Skin epidermis (tissue), 12 donors: ENCODE data around the gene ADAM8.

Experiments used
- H3K27ac ChIP-seq, 21 experiments: fragments of 200-600 bp; sonication (generic) in 11 of 21; one replicate each; pipeline ENCODE4 v1.5.0; 2020; ENCODE audit warnings: mild to moderate bottlenecking in 3 of 21, inconsistent platforms in 2 of 21, moderate library complexity in 2 of 21
- H3K4me3 ChIP-seq, 7 experiments: fragments of 200-600 bp; sonication (generic) in 2 of 7; one replicate each; pipeline ENCODE4 v1.5.0; 2020; ENCODE audit warnings: inconsistent platforms in 2 of 7, mild to moderate bottlenecking in 2 of 7, moderate library complexity in 1 of 7

Gene ADAM8

DNA sequence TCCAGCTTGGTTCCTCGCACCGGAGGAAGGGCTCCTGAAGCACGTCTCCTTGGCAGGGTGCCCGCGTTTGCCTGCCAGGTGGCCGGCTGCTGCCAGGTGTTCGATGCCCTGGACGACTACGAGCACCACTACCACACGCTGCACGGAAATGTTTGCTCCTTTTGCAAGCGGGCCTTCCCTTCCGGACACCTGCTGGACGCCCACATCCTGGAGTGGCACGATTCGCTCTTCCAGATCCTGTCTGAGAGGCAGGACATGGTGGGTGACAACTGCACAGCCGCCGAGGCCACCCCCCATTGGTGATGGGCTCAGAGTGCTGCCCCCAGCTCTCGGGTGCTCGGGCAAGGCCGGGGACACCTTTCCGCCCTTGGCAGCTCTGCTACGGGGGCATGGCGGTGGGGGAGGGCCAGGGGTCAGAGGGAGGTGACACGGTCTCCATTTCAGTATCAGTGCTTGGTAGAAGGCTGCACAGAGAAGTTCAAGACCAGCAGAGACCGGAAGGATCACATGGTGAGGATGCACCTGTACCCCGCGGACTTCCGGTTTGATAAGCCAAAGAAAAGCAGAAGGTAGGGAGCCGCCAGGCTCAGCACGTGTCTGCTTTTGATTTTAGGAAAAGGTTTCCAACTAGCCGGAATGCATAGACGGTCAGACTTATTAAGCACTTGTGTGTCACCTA lies 33.2 kb upstream of the ADAM8 start:
- no peak overlapping the region for H3K27ac ChIP-seq
- H3K4me3 ChIP-seq: peak overlapping the region in 4 of 7 experiments; percentile 84 to 100 (median 92)

DNA sequence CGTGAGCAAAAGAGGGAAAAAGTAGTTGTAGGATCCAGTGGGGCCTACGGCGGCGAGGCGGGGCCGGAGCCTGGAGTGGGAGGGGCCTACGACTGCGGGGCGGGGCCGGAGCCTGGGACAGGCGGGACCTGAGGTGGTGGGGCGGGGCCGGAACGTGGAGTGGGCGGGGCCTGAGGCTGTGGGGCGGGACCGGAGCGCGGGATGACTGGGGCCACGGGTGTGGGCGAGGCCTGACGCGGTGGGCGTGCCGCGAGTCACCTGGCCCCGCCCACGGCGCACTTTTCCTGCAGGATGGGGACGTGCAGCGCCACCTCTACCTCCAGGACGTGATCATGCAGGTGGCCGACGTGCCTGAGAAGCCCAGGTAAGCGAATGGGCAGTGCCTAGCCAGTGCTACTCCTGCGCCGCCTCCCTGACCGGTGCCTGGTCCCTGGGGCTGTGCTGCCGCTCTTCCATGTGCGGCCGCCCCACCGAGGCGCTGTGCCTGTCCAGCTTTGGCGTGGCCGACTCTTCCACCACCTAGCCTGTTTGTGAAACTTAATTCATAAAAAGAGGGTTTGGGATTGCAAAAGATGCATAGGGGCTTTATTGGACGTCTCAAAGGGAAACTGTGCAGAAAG lies 32.5 kb upstream of the ADAM8 start:
- Histone ChIP-seq H3K4me3 (peak overlapping the region; percentile 69 to 100 (median 95)), H3K27ac (peak overlapping the region; percentile 88 to 100 (median 98))

DNA sequence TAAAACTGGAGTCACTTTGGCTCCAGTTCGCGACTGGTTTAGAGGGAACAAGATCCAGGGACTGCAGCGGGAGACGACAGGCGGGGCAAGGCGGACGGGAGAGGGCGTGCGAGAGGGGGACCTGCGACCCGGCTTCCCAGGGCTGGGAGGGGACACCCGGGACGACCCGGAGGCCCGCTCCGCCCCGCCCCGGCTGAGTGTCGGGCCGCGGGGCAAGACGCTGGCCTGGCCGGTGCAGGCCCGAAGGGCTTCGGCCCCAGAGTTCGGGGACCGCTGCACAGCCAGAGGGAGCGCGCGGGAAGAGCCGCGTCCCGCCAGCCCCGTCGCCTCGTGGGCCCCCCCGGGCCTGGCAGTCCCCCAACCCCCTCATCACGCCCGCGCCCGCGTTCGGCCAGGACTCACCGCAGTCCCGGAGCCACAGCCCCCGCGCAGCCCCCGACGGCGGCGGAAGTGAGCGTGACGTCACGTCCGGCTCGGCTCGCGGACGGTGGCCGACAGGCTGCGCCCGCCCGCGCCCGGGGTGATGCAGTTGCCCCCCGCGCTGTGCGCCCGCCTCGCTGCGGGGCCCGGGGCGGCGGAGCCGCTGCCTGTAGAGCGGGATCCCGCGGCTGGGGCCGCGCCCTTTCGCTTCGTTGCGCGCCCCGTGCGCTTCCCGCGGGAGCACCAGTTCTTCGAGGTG lies 31.9 kb upstream of the ADAM8 start, which contains the start of the genes TUBGCP2 and ZNF511:
TUBGCP2 (minus strand) TSS at position 452 of the 679 bp plus-strand sequence. CDS start 5,931 bp downstream, outside the sequence.
ZNF511 (plus strand) TSS at position 494 of the 679 bp plus-strand sequence; CDS start at position 524, 30 bp downstream.
- Histone ChIP-seq H3K4me3 (peak within 1 kb of the TSS; percentile 69 to 100 (median 95)), H3K27ac (peak within 1 kb of the TSS; percentile 88 to 100 (median 98))

DNA sequence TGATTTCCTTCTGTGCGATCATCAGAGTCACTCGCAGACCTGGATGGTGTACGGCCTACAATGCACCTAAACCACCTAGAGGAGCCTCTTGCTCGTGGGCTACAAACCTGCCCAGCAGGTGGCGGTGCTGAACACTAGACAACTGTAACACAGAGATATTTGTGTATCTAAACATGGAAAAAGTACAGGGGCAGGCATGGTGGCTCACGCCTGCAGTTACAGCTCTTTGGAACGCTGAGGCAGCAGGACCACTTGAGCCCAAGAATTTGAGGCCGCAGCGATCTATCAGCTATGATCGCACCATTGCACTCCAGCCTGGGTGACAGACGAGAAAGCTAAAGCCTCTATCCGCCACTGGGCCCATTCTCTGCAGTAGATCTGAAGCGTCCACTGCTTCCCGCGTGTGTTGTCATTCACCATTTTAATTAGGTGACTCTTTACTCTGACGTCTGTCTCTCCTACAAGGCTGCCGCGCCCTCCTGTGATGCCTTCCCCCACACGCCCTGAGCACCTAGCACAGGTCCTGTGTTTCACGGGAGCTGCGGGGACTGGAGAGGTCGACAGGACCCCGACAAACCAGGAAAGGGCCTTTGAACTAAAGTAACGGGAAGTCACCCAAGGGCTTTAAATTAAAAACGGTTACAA lies 31.2 kb upstream of the ADAM8 start:
- H3K27ac ChIP-seq: peak overlapping the region; percentile 88 to 100 (median 98)

DNA sequence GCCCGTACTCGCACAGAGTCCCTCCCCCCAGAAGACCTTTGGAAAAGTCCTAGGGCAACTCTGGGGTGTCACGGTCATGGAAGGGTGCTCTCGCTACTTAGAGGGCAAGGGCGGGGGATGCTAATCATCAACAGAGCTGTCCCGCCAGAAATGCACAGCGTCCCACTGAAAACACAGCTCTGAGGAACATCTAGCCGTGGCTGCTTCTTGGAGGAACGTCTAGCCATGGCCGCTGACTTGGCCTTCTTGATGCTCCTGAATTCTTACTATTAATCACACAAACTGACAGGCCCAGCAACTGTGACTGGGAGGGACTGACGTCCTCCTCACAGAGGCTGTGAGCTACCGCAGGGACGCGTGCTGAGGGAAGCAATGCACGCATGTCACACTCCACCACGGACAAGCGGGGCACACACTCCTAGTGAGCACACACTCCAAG lies 30.3 kb upstream of the ADAM8 start:
- peak overlapping the region in 12 of 21 experiments; percentile 39 to 100 (median 98) for H3K27ac ChIP-seq
- peak overlapping the region in 2 of 7 experiments; percentile 69 to 90 for H3K4me3 ChIP-seq

More for the DNA sequence above, 31.2 kb upstream of the ADAM8 start:
- peak overlapping the region; percentile 69 to 100 (median 95) for H3K4me3 ChIP-seq

DNA sequence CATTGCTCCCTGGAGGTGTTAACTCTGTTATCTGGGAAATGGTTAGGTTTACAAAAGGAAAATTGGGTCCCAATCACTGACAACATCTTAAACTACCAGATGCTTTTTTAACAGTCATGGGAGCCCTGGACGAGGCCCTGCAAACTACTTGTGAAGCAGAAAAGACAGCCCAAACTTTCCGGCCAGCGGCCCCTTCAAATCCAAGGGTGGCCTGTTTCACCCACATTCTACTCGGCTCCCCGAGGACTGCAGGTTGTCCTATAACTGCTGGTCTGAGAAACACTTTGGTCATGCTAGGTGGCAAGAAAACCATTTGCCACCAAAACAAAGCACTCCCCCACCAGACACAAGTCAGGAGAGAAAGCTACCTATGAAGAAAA lies 29.4 kb upstream of the ADAM8 start:
- H3K4me3 ChIP-seq: no peak overlapping the region
- H3K27ac ChIP-seq: peak overlapping the region in 19 of 21 experiments; percentile 7 to 99 (median 57)

DNA sequence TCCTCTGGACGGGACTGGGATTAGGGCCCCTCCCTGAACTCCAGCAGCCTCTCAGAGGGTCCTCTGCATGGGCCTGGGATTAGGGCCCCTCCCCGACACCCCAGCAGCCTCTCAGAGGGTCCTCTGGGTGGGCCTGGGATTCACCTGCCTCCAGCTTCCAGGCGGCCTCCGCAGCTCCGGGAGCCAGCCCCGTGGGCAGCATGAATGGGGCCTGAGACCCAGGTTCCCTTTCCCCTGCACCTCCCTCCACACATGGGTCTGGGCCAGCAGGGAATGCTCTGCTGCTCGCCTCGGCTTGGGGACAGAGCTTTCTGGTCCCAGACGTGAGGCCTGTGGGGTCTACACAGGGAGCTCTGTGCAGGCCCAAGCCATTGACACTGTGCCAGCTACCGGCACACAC lies 26.5 kb upstream of the ADAM8 start:
- Histone ChIP-seq H3K27ac (no peak overlapping the region), H3K4me3 (no peak overlapping the region)

DNA sequence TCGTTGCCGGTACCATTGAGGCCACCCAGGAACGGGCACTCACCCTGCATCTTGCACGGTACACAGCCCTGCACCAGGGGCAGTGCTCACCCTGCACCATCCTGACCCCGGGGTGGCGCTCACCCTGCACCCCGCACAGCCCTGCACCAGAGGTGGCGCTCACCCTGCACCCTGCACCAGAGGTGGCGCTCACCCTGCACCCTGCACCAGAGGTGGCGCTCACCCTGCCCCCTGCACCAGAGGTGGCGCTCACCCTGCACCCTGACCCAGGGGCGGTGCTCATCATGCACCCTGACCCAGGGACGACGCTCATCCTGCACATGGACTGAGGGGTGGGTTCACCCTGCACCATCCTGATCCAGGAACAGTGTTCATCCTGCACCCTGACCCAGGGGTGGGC lies 25.6 kb upstream of the ADAM8 start:
- H3K4me3 ChIP-seq: no peak overlapping the region
- H3K27ac ChIP-seq: no peak overlapping the region

DNA sequence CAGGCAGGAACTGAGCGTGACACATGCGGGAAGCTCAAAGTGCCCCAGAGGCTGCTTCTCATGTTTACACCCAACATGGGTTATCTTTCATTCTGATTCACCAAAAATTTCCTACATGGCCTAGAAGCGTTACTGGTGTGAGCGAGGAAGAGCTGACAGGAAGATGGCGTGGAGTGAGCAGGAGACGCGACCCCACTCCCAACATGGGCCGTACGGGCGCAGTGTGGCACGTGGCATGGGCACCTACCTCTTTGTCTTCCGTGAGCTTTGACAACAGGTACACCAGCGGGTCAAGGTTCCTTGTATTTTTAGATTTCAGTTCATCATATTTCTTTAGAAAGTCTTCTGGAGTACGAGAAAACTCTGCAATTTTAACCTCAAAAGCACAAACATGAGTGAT lies 23.1 kb upstream of the ADAM8 start:
- no peak overlapping the region for H3K27ac ChIP-seq
- no peak overlapping the region for H3K4me3 ChIP-seq

DNA sequence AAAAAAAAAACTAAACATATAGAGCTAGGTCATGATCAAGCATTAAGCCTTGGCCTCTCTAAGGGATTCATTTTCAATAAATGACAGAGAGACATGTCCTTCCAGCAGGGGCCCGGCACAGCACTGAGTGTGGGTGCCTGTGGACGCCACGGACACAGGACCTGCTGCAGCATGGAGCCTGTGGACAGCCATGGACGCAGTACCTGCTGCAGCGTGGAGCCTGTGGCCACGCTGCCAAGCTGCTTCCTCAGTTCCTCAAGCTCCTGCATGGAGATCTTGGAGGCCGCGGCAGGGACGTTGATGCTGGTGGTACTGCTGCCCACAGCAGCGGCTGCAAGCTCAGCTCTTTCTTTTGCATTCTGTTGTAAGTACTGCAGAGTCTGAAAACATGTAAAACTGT lies 22.6 kb upstream of the ADAM8 start:
- H3K27ac ChIP-seq: no peak overlapping the region
- no peak overlapping the region for H3K4me3 ChIP-seq

DNA sequence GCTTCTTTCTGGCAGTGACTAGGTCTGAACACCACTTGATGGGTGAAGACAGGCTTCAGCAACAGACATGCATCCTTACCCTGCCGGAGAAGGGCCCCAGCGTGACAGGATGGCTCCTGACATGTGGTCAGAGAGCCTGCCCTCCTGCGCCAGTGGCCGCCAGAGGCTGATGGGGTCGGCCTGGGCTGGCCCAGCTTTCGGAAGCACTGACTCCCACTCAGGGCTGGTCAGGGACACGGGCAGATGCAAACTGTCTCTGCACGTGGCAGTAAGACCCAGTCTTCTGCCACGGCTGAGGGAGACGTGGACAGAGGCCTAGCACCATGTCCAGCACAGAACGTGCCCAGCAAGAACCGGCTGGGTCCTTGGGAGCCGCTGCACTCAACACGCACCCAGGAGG lies 21.8 kb upstream of the ADAM8 start:
- H3K4me3 ChIP-seq: no peak overlapping the region
- H3K27ac ChIP-seq: no peak overlapping the region

DNA sequence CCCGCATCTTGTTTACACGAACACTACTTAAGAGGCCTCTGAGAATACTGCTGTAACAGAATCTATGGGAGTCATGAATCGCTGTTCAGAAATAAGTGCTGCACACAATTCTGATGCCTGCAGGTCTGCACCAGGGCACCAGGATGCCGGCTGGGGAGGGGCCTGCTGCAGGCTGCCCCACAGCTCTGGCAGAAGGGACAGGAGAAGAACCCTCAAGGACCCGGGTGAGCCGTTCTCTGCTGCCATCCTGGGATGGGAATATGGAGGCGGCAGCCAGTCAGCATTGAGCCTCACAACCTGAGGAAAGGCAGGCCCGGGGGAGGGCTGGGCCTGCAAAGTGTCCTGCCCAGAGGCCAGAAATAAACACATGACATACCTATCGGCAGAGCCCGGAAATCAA lies 20.8 kb upstream of the ADAM8 start:
- Histone ChIP-seq H3K4me3 (no peak overlapping the region), H3K27ac (no peak overlapping the region)

DNA sequence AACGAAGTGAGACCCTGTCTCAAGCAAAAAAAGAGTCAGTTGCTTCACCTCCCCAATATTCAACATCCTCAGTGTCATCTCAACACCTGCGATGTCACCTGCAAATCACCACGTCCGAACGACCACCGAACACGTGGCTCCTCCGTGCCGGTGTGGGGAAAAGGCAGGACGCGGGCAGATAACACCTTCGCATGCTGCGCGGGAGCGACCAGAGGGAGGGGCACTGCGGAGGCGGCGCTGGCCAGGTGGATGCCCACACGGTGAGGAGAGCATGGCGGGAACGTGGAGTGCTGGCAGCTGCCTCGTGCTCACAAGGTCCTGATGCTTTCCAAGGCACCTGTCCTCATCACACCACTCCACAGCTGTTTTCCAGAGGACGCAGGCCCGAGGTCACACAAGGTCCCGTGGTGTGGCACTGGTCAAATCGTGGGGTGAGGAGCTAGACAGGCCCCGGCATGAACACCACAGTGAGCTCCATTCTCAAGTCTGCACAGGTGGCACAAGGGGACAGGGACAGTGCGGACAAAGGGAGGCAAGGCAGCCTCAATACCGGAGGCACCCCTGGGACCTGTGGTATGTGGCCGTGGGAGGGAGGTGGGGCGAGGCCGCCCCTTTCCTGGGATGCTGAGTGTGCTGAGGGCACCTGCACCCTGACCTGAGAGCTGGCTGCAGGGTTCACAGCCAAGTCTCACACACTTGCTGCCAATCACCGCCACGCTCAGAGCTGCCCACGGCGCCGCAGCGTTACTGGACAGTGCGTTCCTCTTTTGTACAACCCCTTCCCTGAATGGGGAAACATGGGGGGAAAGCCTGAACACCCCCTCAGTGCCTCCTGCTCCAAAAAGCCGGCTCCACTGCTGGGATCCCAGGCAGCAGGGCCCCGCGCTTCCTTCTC lies 19.0 kb upstream of the ADAM8 start:
- no peak overlapping the region for H3K27ac ChIP-seq
- no peak overlapping the region for H3K4me3 ChIP-seq

DNA sequence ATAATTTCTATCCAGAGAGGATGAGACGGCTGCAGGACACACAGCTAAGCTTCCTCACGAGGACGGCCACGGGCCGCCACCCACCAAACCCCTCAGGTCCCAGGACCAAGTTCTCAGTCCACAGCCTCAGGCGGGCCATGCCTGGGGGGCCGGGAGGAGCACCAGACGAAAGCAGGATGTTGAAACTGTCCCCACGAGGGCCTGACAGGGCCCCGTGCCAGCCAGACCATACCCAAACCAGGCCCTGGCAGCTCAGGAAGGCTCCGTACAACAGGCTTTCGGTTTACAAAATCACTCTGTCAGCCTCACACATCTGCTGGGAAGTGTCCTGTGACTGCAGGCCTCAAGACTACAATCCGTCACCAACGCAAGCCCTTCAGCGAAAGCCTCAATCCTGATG lies 17.5 kb upstream of the ADAM8 start:
- no peak overlapping the region for H3K4me3 ChIP-seq
- H3K27ac ChIP-seq: peak overlapping the region in 4 of 21 experiments; percentile 11 to 66 (median 38)

DNA sequence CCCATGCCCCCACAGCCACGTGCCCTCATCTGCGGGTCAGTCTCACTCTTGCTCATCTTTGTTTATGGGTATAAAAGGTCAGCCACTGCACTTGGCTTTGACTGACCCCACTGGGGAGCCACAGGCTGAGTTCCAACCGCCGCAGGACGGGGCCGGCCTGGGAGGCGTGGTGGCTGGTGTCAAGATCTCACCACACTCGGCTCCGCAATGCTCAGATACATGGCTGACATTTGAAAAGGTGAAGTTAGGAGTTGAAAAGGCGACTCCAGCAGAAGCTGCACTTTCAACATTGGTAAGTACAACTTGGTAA lies 17.1 kb upstream of the ADAM8 start:
- peak overlapping the region in 7 of 21 experiments; percentile 11 to 66 (median 30) for H3K27ac ChIP-seq
- H3K4me3 ChIP-seq: no peak overlapping the region

DNA sequence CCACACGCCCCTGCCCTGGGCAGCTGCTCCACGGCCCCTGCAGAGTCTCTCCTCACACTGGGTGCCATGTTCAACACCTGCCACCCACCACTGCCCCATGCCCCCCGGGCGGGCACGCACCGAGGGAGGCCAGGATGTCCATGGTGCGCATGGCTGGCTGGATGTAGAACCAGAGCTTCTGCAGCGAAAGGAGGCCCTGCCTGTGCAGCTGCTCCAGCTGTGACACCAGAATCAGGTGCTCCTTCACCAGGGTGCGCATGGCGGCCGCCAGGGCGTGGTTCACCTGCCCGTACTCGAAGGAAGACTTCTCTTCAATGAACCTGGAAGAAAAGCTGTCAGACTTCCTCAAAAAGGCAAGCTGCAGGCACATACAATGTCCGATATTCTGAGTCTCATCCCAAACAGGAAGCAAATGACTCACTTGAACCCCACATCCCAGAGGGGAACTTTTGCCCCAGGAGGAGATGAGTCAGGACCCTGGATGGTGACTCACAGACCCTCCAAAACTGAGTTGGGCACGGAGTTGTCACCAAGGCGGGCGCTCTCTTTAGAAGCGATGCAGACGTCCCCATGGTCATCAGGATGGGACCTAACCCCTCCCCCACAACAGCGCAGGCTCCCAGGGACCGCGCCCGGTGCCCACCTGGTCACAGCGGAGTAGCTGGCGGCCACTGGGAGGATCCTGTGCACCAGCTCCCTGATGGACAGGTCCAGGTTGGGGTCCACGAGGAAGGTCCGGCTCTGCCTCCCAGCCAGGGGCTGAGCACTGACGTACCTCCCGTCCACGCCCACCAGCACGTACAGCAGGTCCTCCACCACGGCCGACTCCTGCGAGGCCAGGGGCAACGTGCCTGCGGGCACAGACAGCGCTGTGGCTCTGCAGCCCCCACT lies 16.5 kb upstream of the ADAM8 start:
- H3K27ac ChIP-seq: peak overlapping the region in 6 of 21 experiments; percentile 11 to 66 (median 36)

DNA sequence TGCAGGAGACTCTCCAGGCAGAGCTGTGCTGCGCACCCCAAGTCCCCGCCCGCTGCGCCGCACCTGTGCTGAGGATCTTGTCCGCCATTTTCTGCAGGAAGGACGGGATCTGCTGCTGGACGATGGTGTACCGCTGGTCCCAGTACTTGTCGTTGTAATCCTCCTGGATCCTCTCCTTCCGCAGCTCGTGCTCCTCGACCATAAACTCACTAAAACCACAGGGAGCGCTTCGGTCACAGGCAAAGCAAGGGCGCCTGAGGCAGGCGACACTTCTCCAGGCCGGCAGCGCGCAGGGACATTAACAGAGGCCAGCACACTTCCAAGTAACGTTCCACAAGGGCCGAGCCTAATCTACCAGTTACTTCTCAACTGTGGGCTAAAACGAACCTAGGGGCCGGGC lies 13.1 kb upstream of the ADAM8 start:
- H3K4me3 ChIP-seq: no peak overlapping the region
- H3K27ac ChIP-seq: no peak overlapping the region

More for the DNA sequence above, 16.5 kb upstream of the ADAM8 start:
- no peak overlapping the region for H3K4me3 ChIP-seq

DNA sequence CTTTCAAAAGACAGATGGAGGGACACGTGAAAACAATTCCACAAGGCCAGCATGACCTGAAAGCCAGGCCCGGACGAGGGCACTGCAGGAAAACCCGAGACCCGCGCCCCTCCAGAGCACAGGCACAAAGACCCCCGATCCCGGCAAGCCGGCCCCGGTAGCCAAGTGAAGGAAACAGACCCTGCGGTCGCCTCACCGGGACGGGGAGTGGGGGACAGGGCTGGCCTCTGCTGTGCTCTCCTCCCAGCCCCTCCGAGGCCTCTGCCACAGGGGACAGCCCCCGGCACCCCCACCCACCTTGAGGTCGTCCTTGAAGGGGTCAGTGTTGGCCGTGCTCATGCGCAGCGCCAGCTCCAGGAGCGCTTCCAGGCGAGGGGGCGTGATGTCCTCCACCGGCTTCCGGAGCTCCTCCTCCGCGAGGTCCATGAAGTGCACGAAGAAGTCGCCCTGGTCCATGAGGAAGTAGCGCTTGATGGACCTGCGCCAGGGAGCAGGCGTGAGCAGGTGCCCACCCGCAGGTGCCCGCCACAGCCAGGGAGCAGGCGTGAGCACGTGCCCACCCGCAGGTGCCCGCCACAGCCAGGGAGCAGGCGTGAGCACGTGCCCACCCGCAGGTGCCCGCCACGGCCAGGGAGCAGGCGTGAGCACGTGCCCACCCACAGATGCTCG lies 11.3 kb upstream of the ADAM8 start:
- Histone ChIP-seq H3K4me3 (no peak overlapping the region), H3K27ac (no peak overlapping the region)
